Measurements from ENCODE around the gene KCNQ4.

The KCNQ4 gene

GRCh38 chr1:40770296-40771070 is 13.1 kb upstream of the KCNQ4 start:
- no peaks in the 10 kb centered on the region for H3K9me3 ChIP-seq (ENCODE audit: low read length)
- no peaks in the 10 kb centered on the region for H3K27me3 ChIP-seq (ENCODE audit: control insufficient read depth in 1 of 2, insufficient read depth in 2 of 2, low read length in 2 of 2)
- no peak overlapping the region for H3K4me3 ChIP-seq (ENCODE audit: low read depth in 1 of 2, low read length in 2 of 2)
- no peak overlapping the region for H3K27ac ChIP-seq (ENCODE audit: low read depth, low read length)
- peaks cover 18% of the 10 kb centered on the region for H3K4me1 ChIP-seq (ENCODE audit: insufficient read depth, low read length)
- peaks cover 59% of the 10 kb centered on the region for H3K36me3 ChIP-seq (ENCODE audit: insufficient read depth, low read length)
- H3K9ac ChIP-seq (ENCODE audit: low read length), result no peak overlapping the region

GRCh38 chr1:40772146-40772955 is 11.2 kb upstream of the KCNQ4 start:
- Histone ChIP-seq H3K9me3 (ENCODE audit: low read length) (no peaks in the 10 kb centered on the region), H3K27me3 (ENCODE audit: control insufficient read depth in 1 of 2, insufficient read depth in 2 of 2, low read length in 2 of 2) (no peaks in the 10 kb centered on the region), H3K9ac (ENCODE audit: low read length) (no peak overlapping the region), H3K36me3 (ENCODE audit: insufficient read depth, low read length) (peaks cover 41% of the 10 kb centered on the region), H3K4me1 (ENCODE audit: insufficient read depth, low read length) (peaks cover 18% of the 10 kb centered on the region), H3K27ac (ENCODE audit: low read depth, low read length) (no peak overlapping the region), H3K4me3 (ENCODE audit: low read depth in 1 of 2, low read length in 2 of 2) (no peak overlapping the region)

- Histone ChIP-seq H3K4me3 (ENCODE audit: low read depth in 1 of 2, low read length in 2 of 2) (no peak overlapping the region), H3K27ac (ENCODE audit: low read depth, low read length) (no peak overlapping the region), H3K36me3 (ENCODE audit: insufficient read depth, low read length) (peaks cover 28% of the 10 kb centered on the region)
Measured at GRCh38 chr1:40773748-40774265, 9.8 kb upstream of the KCNQ4 start.

GRCh38 chr1:40774266-40774998 is 9.2 kb upstream of the KCNQ4 start:
- no peak overlapping the region for H3K9ac ChIP-seq (ENCODE audit: low read length)
- no peak overlapping the region for H3K27ac ChIP-seq (ENCODE audit: low read depth, low read length)
- peaks cover 15% of the 10 kb centered on the region for H3K4me1 ChIP-seq (ENCODE audit: insufficient read depth, low read length)
- H3K36me3 ChIP-seq (ENCODE audit: insufficient read depth, low read length), result peaks cover 22% of the 10 kb centered on the region
- no peaks in the 10 kb centered on the region for H3K27me3 ChIP-seq (ENCODE audit: control insufficient read depth in 1 of 2, insufficient read depth in 2 of 2, low read length in 2 of 2)
- no peaks in the 10 kb centered on the region for H3K9me3 ChIP-seq (ENCODE audit: low read length)
- H3K4me3 ChIP-seq (ENCODE audit: low read depth in 1 of 2, low read length in 2 of 2), result no peak overlapping the region

More at GRCh38 chr1:40773748-40774265, 9.8 kb upstream of the KCNQ4 start:
- Histone ChIP-seq H3K27me3 (ENCODE audit: control insufficient read depth in 1 of 2, insufficient read depth in 2 of 2, low read length in 2 of 2) (no peaks in the 10 kb centered on the region), H3K4me1 (ENCODE audit: insufficient read depth, low read length) (peaks cover 18% of the 10 kb centered on the region), H3K9ac (ENCODE audit: low read length) (no peak overlapping the region), H3K9me3 (ENCODE audit: low read length) (no peaks in the 10 kb centered on the region)

- Histone ChIP-seq H3K4me3 (ENCODE audit: low read depth in 1 of 2, low read length in 2 of 2) (no peak overlapping the region), H3K9ac (ENCODE audit: low read length) (no peak overlapping the region), H3K27me3 (ENCODE audit: control insufficient read depth in 1 of 2, insufficient read depth in 2 of 2, low read length in 2 of 2) (no peaks in the 10 kb centered on the region), H3K4me1 (ENCODE audit: insufficient read depth, low read length) (peaks cover 6% of the 10 kb centered on the region), H3K36me3 (ENCODE audit: insufficient read depth, low read length) (peaks cover 8% of the 10 kb centered on the region), H3K27ac (ENCODE audit: low read depth, low read length) (no peak overlapping the region), H3K9me3 (ENCODE audit: low read length) (no peaks in the 10 kb centered on the region)
Measured at GRCh38 chr1:40776236-40777072, 7.1 kb upstream of the KCNQ4 start.

GRCh38 chr1:40777224-40777970 is 6.2 kb upstream of the KCNQ4 start:
- peaks cover 3% of the 10 kb centered on the region for H3K36me3 ChIP-seq (ENCODE audit: insufficient read depth, low read length)
- H3K4me1 ChIP-seq (ENCODE audit: insufficient read depth, low read length), result peaks cover 14% of the 10 kb centered on the region
- H3K27me3 ChIP-seq (ENCODE audit: control insufficient read depth in 1 of 2, insufficient read depth in 2 of 2, low read length in 2 of 2), result no peaks in the 10 kb centered on the region

DNA sequence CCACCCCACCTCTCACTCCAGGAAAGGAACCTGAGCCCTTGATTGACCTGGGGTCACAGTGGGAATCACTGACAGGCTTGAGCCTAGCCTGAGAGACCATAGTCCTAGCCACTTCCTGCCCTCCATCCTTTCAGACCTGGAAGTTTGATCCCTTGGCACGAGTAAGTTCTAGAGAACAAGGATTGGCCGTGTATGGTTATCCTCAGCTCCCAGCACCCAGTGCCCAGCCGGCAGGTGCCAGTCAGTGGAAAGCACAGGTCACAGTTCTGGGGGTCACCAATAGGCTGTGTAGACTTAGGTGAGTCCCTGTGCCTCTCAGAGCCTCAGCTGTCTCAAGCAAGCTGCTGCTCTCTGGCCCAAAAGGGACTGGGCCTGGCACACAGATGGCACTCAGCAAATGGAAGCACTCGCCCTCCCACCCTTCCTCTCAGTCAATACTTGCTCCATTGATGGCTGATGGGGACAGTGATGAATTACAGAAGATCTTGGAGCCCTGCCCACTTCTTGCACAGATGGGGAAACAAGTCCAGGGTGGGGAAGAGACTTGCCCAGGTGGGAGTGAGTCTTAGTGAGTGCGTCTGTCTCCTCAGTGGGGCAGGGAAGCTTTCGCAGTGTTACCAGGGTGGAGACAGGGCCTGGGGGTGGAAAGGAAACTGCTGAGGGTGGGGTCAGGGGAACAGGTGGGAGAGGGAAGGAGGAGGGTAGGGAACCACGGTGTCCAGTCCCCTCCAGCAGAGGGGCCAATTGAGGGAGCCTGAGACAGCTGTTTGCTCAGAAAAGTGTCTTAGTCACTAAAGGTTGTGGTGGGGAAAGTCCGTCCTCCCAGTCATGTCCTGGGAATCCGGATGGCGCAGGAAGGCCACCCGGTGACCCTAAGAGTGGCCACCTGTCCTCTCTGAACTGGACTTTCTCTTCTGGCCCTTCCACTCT is 2.6 kb upstream of the KCNQ4 start:
- no peaks in the 10 kb centered on the region for H3K27me3 ChIP-seq (ENCODE audit: control insufficient read depth in 1 of 2, insufficient read depth in 2 of 2, low read length in 2 of 2)
- no peak overlapping the region for H3K9ac ChIP-seq (ENCODE audit: low read length)
- no peaks in the 10 kb centered on the region for H3K36me3 ChIP-seq (ENCODE audit: insufficient read depth, low read length)
- no peak overlapping the region for H3K27ac ChIP-seq (ENCODE audit: low read depth, low read length)
- H3K4me1 ChIP-seq (ENCODE audit: insufficient read depth, low read length), result peaks cover 22% of the 10 kb centered on the region
- H3K4me3 ChIP-seq (ENCODE audit: low read depth in 1 of 2, low read length in 2 of 2), result no peak overlapping the region
- H3K9me3 ChIP-seq (ENCODE audit: low read length), result no peaks in the 10 kb centered on the region

More at GRCh38 chr1:40777224-40777970, 6.2 kb upstream of the KCNQ4 start:
- Histone ChIP-seq H3K9me3 (ENCODE audit: low read length) (no peaks in the 10 kb centered on the region), H3K9ac (ENCODE audit: low read length) (no peak overlapping the region), H3K4me3 (ENCODE audit: low read depth in 1 of 2, low read length in 2 of 2) (no peak overlapping the region), H3K27ac (ENCODE audit: low read depth, low read length) (no peak overlapping the region)

- no peaks in the 10 kb centered on the region for H3K27me3 ChIP-seq (ENCODE audit: control insufficient read depth in 1 of 2, insufficient read depth in 2 of 2, low read length in 2 of 2)
- H3K27ac ChIP-seq (ENCODE audit: low read depth, low read length), result no peak overlapping the region
- no peak overlapping the region for H3K9ac ChIP-seq (ENCODE audit: low read length)
- H3K36me3 ChIP-seq (ENCODE audit: insufficient read depth, low read length), result no peaks in the 10 kb centered on the region
- peaks cover 29% of the 10 kb centered on the region for H3K4me1 ChIP-seq (ENCODE audit: insufficient read depth, low read length)
- no peaks in the 10 kb centered on the region for H3K9me3 ChIP-seq (ENCODE audit: low read length)
- H3K4me3 ChIP-seq (ENCODE audit: low read depth in 1 of 2, low read length in 2 of 2), result no peak overlapping the region
Measured at GRCh38 chr1:40781608-40781971, 2.0 kb upstream of the KCNQ4 start.

- H3K9ac ChIP-seq (ENCODE audit: low read length), result peak overlapping the region; percentile 57
- peak overlapping the region; percentile 15 to 72 for H3K4me3 ChIP-seq (ENCODE audit: low read depth in 1 of 2, low read length in 2 of 2)
- H3K27ac ChIP-seq (ENCODE audit: low read depth, low read length), result peak overlapping the region; percentile 74
- no peaks in the 10 kb centered on the region for H3K9me3 ChIP-seq (ENCODE audit: low read length)
- H3K4me1 ChIP-seq (ENCODE audit: insufficient read depth, low read length), result peaks cover 37% of the 10 kb centered on the region
- no peaks in the 10 kb centered on the region for H3K36me3 ChIP-seq (ENCODE audit: insufficient read depth, low read length)
- no peaks in the 10 kb centered on the region for H3K27me3 ChIP-seq (ENCODE audit: control insufficient read depth in 1 of 2, insufficient read depth in 2 of 2, low read length in 2 of 2)
Measured at GRCh38 chr1:40782371-40782956, 1.1 kb upstream of the KCNQ4 start.
